Measurements from ENCODE around the gene CXCR5.

Gene CXCR5

DNA sequence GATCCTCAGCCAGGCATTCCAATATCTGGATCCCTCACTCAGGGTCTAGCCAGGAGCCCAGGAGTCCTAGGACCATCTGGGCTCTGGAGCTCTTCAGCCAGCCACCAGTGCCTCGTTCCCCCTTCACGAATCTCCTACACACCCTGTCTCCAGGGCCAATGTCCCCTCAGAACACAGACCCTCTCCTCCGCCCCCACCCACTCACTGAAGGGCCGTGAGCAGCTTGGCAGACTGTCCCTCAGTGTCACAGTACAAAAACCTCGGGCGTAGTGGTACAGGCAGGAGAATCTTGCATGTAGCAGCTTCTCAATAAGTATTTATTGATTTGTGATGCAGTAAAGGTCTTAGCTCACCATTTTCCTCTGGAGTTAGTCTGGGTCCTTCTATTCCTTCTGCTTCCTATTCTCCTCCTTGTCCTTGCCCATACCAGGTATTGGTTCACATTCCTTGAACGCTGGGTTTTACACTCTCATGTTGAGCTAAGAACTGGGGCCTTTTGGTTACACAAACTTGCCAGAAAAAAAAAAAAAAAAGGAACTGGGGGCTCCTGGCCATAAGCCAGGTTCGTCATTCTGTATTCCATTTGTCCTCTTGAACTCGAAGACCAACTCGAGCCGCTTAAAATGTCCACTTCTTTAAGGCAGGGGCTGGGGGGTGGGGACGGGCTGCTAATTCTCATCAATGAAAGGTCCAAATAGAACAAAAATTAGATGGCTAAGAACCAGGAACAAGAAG, 2.3 kb downstream of the CXCR5 start:
- no peak for DNase-seq (ENCODE audit: low read depth)
- TF ChIP-seq, protein P1, sequence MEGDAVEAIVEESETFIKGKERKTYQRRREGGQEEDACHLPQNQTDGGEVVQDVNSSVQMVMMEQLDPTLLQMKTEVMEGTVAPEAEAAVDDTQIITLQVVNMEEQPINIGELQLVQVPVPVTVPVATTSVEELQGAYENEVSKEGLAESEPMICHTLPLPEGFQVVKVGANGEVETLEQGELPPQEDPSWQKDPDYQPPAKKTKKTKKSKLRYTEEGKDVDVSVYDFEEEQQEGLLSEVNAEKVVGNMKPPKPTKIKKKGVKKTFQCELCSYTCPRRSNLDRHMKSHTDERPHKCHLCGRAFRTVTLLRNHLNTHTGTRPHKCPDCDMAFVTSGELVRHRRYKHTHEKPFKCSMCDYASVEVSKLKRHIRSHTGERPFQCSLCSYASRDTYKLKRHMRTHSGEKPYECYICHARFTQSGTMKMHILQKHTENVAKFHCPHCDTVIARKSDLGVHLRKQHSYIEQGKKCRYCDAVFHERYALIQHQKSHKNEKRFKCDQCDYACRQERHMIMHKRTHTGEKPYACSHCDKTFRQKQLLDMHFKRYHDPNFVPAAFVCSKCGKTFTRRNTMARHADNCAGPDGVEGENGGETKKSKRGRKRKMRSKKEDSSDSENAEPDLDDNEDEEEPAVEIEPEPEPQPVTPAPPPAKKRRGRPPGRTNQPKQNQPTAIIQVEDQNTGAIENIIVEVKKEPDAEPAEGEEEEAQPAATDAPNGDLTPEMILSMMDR (IDR thresholded peaks at IDR 0.05; ENCODE audit: insufficient read depth, low read depth, low read length, missing control alignments) = no peak
- no peak overlapping the region for H3K4me3 ChIP-seq (ENCODE audit: low read length)

DNA sequence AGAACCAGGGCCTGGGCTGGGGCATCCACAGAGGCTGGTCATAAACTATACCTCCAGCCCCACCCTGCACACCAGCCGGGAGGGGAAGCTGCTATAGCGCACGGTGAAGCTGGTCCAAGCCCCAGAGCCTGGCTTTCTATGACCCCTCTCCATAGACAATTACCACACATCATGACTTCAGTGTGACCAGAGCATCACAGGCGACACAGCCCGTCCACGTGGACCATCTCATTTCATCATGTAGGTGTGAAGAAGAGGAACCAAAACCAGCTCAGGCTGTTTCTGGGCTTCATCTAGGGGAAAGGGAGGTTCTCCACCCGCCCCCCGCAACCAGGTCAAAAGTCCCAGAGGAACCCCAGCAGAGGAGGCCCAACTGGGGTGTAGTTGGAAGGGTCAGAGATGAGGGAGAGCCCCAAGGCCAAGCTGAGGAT, 3.0 kb downstream of the CXCR5 start:
- TF ChIP-seq, protein P1 (IDR thresholded peaks at IDR 0.05; ENCODE audit: insufficient read depth, low read depth, low read length, missing control alignments) = no peak
- H3K4me3 ChIP-seq (ENCODE audit: low read length) = no peak overlapping the region
- no peak for DNase-seq (ENCODE audit: low read depth)

DNA sequence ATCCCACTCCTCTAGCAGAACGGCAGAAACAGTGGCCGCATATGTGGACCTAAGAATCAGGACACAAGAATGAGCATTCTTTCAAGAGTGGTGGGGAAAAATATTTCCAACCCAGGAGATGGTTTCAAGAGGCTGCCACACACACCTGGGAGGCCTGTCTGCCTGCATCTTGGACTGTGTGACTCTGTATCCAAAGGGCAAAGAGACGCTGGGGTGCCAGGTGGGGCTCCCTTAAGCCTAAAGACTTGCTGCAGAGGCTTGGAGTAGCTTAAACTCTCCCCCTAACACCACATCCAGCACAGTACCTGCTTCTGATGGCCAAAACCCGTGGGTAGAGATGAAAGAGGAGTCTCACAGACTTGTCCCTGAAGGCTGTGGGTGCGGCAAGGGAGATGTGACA, 3.5 kb downstream of the CXCR5 start:
- TF ChIP-seq, protein P1 (IDR thresholded peaks at IDR 0.05; ENCODE audit: insufficient read depth, low read depth, low read length, missing control alignments) = no peak
- H3K4me3 ChIP-seq (ENCODE audit: low read length) = no peak overlapping the region
- no peak for DNase-seq (ENCODE audit: low read depth)

DNA sequence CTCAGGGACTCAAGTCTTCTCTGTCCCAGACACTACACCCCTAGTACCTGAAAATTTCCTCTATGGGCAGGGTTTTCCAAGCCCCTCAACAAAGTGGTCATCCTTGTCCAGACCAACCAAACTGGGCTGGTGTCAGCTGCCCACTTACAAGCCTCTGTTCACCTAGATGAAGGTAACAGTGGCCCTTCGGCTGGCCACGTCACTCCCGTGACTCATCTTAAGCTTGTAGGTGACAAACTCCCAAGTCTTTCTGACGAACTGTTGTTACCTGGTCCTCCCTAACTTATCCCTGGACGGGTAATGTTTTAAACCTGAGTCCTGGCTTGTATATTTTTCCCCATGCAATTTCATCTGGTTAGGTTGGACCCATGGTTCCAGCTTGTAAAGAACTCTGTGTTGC, 4.7 kb downstream of the CXCR5 start:
- TF ChIP-seq, protein P1 (IDR thresholded peaks at IDR 0.05; ENCODE audit: insufficient read depth, low read depth, low read length, missing control alignments) = no peak
- DNase-seq (ENCODE audit: low read depth) = no peak
- no peak overlapping the region for H3K4me3 ChIP-seq (ENCODE audit: low read length)

DNA sequence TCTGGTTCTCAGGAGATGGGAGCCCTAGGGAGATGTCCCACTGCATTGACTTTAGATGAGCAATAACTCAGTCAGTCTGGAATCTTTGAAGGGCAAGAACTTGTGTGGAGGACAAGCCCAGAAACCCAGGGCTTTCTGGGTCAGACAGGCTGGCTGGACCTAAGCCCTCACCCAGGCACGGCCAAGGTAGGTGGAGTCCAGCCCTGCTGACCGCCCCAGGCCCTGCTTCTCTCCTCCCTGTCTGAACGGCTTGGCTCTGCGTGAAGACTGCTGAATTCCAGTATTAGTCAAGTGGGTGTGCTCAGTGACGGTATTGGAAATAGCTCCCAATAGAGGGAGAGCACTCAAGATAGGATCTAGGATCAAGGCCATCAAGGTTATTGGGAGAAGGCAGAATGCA, 6.1 kb downstream of the CXCR5 start:
- H3K4me3 ChIP-seq (ENCODE audit: low read length) = no peak overlapping the region

DNA sequence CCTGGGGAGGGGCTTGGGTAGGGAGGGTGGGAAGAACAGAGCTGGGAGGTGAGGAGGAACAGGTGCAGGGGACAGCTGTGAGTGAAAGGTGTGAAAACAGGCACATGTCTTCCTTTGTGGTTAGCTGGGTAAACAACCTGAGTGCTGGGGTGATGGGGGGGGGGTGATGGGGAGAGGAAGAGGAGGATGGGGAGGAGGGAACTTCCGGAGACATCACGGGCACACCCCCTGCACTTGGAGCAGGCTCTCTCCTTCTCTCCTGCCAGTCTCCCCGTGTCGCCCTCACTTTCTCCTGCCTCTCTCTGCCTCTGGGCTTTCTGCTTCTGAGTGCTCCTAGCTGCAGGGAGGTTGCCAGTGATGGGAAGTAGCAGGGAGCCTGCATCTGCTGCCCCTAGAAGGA, 8.8 kb downstream of the CXCR5 start:
- H3K4me3 ChIP-seq (ENCODE audit: low read length) = no peak overlapping the region
- no peak for DNase-seq (ENCODE audit: low read depth)
- TF ChIP-seq, protein P1 (IDR thresholded peaks at IDR 0.05; ENCODE audit: insufficient read depth, low read depth, low read length, missing control alignments) = no peak

More for the DNA sequence above, 6.1 kb downstream of the CXCR5 start:
- TF ChIP-seq, protein P1 (IDR thresholded peaks at IDR 0.05; ENCODE audit: insufficient read depth, low read depth, low read length, missing control alignments) = no peak
- peak; percentile 41 for DNase-seq (ENCODE audit: low read depth)

DNA sequence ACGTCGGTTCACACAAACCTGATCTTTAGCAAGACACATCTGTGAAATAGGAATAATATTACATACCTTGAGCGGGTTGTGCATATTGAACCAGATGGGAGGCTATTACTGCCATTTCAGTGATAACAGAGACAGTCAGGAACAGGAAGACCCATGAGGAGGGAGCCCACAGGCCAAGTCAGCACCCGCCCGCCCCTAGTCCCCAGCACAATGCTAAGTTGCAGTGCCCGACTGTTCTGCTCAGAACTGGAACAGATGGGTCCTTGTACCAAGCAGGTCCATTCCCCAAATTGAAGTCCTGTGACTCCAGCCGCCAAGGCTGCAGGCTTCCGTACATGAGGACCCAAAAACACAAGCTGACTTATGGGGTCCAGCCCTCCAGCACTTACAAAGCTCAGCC, 9.3 kb downstream of the CXCR5 start:
- DNase-seq (ENCODE audit: low read depth) = no peak
- TF ChIP-seq, protein P1 (IDR thresholded peaks at IDR 0.05; ENCODE audit: insufficient read depth, low read depth, low read length, missing control alignments) = no peak
- no peak overlapping the region for H3K4me3 ChIP-seq (ENCODE audit: low read length)

Data from epithelial cell of esophagus (primary cell).